ENCODE data around the gene TNFSF13B.

DNA sequence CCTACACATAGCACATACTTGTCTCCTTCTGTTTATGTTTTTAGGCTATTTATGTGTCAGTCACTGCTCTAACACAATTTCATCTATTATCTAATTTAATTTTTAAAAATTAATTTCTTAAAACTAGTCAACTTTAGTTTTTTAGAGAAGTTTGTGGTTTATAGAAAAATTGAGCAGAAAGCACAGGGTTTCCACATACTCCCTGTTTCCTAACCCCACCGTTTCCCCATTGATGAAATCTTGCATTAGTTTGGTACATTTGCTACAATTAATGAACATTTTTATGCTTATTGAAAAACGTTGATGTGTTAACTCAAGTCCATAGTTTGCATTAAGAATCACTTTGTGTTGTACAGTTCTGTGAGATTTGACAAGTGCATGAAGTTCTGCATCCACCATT, 53.5 kb downstream of the TNFSF13B start:
- TF ChIP-seq, protein P1, sequence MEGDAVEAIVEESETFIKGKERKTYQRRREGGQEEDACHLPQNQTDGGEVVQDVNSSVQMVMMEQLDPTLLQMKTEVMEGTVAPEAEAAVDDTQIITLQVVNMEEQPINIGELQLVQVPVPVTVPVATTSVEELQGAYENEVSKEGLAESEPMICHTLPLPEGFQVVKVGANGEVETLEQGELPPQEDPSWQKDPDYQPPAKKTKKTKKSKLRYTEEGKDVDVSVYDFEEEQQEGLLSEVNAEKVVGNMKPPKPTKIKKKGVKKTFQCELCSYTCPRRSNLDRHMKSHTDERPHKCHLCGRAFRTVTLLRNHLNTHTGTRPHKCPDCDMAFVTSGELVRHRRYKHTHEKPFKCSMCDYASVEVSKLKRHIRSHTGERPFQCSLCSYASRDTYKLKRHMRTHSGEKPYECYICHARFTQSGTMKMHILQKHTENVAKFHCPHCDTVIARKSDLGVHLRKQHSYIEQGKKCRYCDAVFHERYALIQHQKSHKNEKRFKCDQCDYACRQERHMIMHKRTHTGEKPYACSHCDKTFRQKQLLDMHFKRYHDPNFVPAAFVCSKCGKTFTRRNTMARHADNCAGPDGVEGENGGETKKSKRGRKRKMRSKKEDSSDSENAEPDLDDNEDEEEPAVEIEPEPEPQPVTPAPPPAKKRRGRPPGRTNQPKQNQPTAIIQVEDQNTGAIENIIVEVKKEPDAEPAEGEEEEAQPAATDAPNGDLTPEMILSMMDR (IDR thresholded peaks at IDR 0.05 in 8 of 11, conservative IDR thresholded peaks at IDR 0.05 in 3 of 11): no peak
- TF ChIP-seq POLR2A (IDR thresholded peaks at IDR 0.05): no peak
- TF ChIP-seq POLR2AphosphoS5 (IDR thresholded peaks at IDR 0.05): no peak

Data from spleen (tissue), 7 donors.